K562 (cell line): ENCODE data around the gene RPS19. TPM values are rescaled to one million over a fixed set of nuclear protein-coding genes. Genes with fewer than 3 reads are reported as not detected.

Source experiments
- BDP1 ChIP-seq: IDR thresholded peaks from 3 replicates; pipeline ENCODE4 v1.6.1; 2011; ENCODE audit not compliant: insufficient read length, insufficient read depth
- DIDO1 ChIP-seq: fragments of 450-650 bp; IDR thresholded peaks from 2 replicates; pipeline ENCODE4 v1.6.1; 2016; ENCODE audit warnings: low read depth, missing biosample characterization, missing genetic modification characterization
- GTF2E2 ChIP-seq: fragments of 200-800 bp; sonication (Bioruptor generic); IDR thresholded peaks from 2 replicates; pipeline ENCODE4 v1.6.1; 2016; ENCODE audit warnings: missing genetic modification characterization, missing compliant biosample characterization
- GTF2F1 ChIP-seq: IDR thresholded peaks from 2 replicates; pipeline ENCODE4 v1.6.1; 2011; ENCODE audit warnings: low read depth, low read length, improper control_type of control experiment
- KAT7 ChIP-seq: sonication (generic); formaldehyde crosslinking; IDR thresholded peaks from 2 replicates; pipeline ENCODE4 v1.8.0; 2022; ENCODE audit warnings: missing genetic modification reagents, mild to moderate bottlenecking, borderline replicate concordance
- KDM1A ChIP-seq, 2 experiments: fragments of 450-650 bp; IDR thresholded peaks; 2 replicates each; pipeline ENCODE4 v1.6.1; 2016; ENCODE audit warnings: mild to moderate bottlenecking in 2 of 2
- MEF2A ChIP-seq: IDR thresholded peaks from 2 replicates; pipeline ENCODE4 v1.6.1; 2011; ENCODE audit warnings: low read depth, mild to moderate bottlenecking, low read length, moderate library complexity; ENCODE audit not compliant: control insufficient read depth
- SIN3B ChIP-seq: fragments of 450-650 bp; IDR thresholded peaks from 2 replicates; pipeline ENCODE4 v1.6.1; 2017; ENCODE audit warnings: low read depth, mild to moderate bottlenecking, moderate library complexity
- SIRT6 ChIP-seq: IDR thresholded peaks from one replicate; pipeline ENCODE4 v1.6.1; 2012; ENCODE audit warnings: low read depth, mild to moderate bottlenecking, control low read depth, inconsistent platforms, low read length, moderate library complexity
- TAL1 ChIP-seq: fragments of 450-650 bp; IDR thresholded peaks from 2 replicates; pipeline ENCODE4 v1.6.1; 2016; ENCODE audit warnings: mild to moderate bottlenecking
- ZNF316 ChIP-seq: fragments of 450-650 bp; IDR thresholded peaks from 2 replicates; pipeline ENCODE4 v1.6.1; 2016
- ZNF766 ChIP-seq: fragments of 200-800 bp; sonication (Bioruptor generic); conservative IDR thresholded peaks from 2 replicates; pipeline ENCODE4 v1.6.1; 2016; ENCODE audit warnings: missing genetic modification characterization, missing compliant biosample characterization
- ZSCAN32 ChIP-seq: fragments of 450-650 bp; formaldehyde crosslinking; IDR thresholded peaks from 2 replicates; pipeline ENCODE4 v1.4.0; 2020; ENCODE audit warnings: mild to moderate bottlenecking, moderate library complexity
- polyA plus RNA-seq, 8 experiments: library from polyadenylated mRNA; depleted of rRNA in 4 of 8; stranded (reverse) in 5 of 8; unstranded in 3 of 8; fragments of >200 nt; fragmentation: Nextera tagmentation in 2 of 8; fragmentation: Illumina TruSeq in 1 of 8; extraction: Ambion mirVana in 2 of 8; extraction: Trizol in 1 of 8; gene quantifications; 2 replicates each; pipeline versions ENCODE4 v1.2.1 to v1.2.3, GENCODE V29; 2011 to 2014; ENCODE audit warnings: inconsistent platforms in 1 of 8, missing spikeins in 1 of 8
- total RNA-seq, 7 experiments: library from RNA; depleted of rRNA in 6 of 7; stranded (reverse); fragments of >200 nt in 6 of 7; fragmentation: Illumina TruSeq in 2 of 7; extraction: Trizol in 2 of 7; gene quantifications; 2 replicates each; pipeline versions ENCODE4 v1.2.1 to v1.2.3, GENCODE V29; 2011 to 2021; ENCODE audit warnings: low replicate concordance in 1 of 7
- TF ChIP-seq, protein P1 (sequence below): fragments of 450-650 bp; IDR thresholded peaks from 2 replicates; pipeline ENCODE4 v1.6.1; 2016; ENCODE audit warnings: low read depth
- TF ChIP-seq, protein P2 (sequence below): sonication (generic); formaldehyde crosslinking; IDR thresholded peaks from 2 replicates; pipeline ENCODE4 v1.8.0; 2022; ENCODE audit warnings: mild to moderate bottlenecking, missing genetic modification reagents, borderline replicate concordance
- TF ChIP-seq, protein P3 (sequence below): fragments of 450-650 bp; formaldehyde crosslinking; IDR thresholded peaks from 2 replicates; pipeline ENCODE4 v1.4.0; 2020; ENCODE audit warnings: mild to moderate bottlenecking, moderate library complexity

The RPS19 gene
- total and polyA plus RNA-seq, 9 of the 15 experiments (the other 6 are each of a cell fraction or from before 2014, with no cell fraction given) = 1,964 to 3,408 (median 2,747) TPM

DNA sequence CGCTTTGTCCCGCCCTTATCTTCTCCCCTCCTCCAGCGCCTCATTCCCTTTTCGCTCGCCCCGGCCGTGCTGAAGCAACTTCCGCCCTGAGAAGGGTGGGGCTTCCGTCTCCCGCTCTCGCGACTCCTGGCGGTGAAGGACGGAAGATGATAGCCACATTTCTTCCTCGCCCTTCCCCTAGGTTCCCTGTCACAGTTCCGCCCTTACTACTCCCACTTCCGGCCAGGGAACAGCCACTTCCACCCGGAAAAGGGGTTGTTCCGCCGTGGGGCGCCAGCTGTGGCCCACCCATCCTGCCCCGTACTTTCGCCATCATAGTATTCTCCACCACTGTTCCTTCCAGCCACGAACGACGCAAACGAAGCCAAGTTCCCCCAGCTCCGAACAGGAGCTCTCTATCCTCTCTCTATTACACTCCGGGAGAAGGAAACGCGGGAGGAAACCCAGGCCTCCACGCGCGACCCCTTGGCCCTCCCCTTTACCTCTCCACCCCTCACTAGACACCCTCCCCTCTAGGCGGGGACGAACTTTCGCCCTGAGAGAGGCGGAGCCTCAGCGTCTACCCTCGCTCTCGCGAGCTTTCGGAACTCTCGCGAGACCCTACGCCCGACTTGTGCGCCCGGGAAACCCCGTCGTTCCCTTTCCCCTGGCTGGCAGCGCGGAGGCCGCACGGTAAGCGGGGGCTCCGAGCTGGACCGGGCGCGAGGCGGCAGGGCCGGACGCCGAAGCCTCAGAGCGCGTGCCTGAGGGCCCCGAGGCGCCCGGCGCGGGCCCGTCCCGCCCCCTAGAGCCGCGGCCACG lies at the start of gene RPS19 (continued):
- TF ChIP-seq, protein P1, sequence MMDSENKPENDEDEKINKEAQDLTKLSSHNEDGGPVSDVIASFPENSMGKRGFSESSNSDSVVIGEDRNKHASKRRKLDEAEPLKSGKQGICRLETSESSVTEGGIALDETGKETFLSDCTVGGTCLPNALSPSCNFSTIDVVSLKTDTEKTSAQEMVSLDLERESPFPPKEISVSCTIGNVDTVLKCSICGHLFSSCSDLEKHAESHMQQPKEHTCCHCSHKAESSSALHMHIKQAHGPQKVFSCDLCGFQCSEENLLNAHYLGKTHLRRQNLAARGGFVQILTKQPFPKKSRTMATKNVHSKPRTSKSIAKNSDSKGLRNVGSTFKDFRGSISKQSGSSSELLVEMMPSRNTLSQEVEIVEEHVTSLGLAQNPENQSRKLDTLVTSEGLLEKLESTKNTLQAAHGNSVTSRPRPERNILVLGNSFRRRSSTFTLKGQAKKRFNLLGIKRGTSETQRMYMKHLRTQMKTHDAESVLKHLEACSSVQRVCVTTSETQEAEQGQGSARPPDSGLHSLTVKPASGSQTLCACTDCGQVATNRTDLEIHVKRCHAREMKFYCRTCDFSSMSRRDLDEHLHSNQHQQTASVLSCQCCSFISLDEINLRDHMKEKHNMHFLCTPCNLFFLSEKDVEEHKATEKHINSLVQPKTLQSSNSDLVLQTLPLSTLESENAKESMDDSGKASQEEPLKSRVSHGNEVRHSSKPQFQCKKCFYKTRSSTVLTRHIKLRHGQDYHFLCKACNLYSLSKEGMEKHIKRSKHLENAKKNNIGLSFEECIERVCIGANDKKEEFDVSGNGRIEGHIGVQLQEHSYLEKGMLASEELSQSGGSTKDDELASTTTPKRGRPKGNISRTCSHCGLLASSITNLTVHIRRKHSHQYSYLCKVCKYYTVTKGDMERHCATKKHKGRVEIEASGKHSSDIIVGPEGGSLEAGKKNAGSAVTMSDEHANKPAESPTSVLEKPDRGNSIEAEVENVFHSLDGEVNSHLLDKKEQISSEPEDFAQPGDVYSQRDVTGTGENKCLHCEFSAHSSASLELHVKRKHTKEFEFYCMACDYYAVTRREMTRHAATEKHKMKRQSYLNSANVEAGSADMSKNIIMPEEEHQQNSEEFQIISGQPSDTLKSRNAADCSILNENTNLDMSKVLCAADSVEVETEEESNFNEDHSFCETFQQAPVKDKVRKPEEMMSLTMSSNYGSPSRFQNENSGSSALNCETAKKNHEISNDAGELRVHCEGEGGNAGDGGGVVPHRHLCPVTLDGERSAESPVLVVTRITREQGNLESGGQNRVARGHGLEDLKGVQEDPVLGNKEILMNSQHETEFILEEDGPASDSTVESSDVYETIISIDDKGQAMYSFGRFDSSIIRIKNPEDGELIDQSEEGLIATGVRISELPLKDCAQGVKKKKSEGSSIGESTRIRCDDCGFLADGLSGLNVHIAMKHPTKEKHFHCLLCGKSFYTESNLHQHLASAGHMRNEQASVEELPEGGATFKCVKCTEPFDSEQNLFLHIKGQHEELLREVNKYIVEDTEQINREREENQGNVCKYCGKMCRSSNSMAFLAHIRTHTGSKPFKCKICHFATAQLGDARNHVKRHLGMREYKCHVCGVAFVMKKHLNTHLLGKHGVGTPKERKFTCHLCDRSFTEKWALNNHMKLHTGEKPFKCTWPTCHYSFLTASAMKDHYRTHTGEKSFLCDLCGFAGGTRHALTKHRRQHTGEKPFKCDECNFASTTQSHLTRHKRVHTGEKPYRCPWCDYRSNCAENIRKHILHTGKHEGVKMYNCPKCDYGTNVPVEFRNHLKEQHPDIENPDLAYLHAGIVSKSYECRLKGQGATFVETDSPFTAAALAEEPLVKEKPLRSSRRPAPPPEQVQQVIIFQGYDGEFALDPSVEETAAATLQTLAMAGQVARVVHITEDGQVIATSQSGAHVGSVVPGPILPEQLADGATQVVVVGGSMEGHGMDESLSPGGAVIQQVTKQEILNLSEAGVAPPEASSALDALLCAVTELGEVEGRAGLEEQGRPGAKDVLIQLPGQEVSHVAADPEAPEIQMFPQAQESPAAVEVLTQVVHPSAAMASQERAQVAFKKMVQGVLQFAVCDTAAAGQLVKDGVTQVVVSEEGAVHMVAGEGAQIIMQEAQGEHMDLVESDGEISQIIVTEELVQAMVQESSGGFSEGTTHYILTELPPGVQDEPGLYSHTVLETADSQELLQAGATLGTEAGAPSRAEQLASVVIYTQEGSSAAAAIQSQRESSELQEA = no peak; the same call in 1 of the 2 replicates
- no peak for TF ChIP-seq SIRT6
- TF ChIP-seq GTF2F1 = peak; percentile 77; the same call in 1 of the 2 replicates
- no peak for TF ChIP-seq TAL1
- TF ChIP-seq, protein P2, sequence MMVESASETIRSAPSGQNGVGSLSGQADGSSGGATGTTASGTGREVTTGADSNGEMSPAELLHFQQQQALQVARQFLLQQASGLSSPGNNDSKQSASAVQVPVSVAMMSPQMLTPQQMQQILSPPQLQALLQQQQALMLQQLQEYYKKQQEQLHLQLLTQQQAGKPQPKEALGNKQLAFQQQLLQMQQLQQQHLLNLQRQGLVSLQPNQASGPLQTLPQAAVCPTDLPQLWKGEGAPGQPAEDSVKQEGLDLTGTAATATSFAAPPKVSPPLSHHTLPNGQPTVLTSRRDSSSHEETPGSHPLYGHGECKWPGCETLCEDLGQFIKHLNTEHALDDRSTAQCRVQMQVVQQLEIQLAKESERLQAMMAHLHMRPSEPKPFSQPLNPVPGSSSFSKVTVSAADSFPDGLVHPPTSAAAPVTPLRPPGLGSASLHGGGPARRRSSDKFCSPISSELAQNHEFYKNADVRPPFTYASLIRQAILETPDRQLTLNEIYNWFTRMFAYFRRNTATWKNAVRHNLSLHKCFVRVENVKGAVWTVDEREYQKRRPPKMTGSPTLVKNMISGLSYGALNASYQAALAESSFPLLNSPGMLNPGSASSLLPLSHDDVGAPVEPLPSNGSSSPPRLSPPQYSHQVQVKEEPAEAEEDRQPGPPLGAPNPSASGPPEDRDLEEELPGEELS (CRISPR knock-in tag) = no peak
- TF ChIP-seq DIDO1 = peak; percentile 79; the same call in 1 of the 2 replicates
- no peak for TF ChIP-seq KDM1A (IDR thresholded peaks at IDR 0.05)
- TF ChIP-seq ZNF766 = peak; percentile 84; the same call in 1 of the 2 replicates
- peak; percentile 83; the same call in 1 of the 2 replicates for TF ChIP-seq KAT7 (CRISPR knock-in tag)
- peak; percentile 95 for TF ChIP-seq GTF2E2
- TF ChIP-seq MEF2A = no peak
- no peak; the same call in 1 of the 2 replicates for TF ChIP-seq ZSCAN32
- TF ChIP-seq BDP1 = no peak
- peak; percentile 10; the same call in 1 of the 2 replicates for TF ChIP-seq ZNF316
- TF ChIP-seq, protein P3, sequence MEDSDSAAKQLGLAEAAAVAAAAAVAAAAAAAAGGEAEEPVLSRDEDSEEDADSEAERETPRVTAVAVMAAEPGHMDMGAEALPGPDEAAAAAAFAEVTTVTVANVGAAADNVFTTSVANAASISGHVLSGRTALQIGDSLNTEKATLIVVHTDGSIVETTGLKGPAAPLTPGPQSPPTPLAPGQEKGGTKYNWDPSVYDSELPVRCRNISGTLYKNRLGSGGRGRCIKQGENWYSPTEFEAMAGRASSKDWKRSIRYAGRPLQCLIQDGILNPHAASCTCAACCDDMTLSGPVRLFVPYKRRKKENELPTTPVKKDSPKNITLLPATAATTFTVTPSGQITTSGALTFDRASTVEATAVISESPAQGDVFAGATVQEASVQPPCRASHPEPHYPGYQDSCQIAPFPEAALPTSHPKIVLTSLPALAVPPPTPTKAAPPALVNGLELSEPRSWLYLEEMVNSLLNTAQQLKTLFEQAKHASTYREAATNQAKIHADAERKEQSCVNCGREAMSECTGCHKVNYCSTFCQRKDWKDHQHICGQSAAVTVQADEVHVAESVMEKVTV (CRISPR knock-in tag) = no peak
- TF ChIP-seq SIN3B = peak; percentile 87
